ENCODE data around the gene LRRC42.

Gene LRRC42

DNA sequence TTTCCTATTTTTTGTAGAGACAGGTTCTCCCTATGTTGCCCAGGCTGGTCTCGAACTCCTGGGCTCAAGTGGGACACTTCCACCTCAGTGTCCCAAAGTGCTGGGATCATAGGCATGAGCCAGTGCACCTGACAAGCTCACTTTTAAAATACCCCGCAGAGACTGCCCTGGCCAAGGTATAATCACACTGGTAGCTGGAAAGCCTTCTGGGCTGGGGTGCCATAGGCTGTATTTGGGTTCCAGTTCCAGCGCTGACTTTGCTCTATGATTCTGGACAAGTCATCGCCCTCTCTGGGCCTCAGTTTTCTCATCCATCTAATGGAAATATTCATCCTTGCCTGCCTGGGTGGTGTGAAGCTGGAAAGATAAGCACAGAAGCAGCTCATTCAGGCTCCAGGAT, 61.5 kb downstream of the LRRC42 start (continued):
- TF ChIP-seq, protein P1, sequence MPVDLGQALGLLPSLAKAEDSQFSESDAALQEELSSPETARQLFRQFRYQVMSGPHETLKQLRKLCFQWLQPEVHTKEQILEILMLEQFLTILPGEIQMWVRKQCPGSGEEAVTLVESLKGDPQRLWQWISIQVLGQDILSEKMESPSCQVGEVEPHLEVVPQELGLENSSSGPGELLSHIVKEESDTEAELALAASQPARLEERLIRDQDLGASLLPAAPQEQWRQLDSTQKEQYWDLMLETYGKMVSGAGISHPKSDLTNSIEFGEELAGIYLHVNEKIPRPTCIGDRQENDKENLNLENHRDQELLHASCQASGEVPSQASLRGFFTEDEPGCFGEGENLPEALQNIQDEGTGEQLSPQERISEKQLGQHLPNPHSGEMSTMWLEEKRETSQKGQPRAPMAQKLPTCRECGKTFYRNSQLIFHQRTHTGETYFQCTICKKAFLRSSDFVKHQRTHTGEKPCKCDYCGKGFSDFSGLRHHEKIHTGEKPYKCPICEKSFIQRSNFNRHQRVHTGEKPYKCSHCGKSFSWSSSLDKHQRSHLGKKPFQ (tag by site-specific recombination; IDR thresholded peaks at IDR 0.05), result no peak
- TF ChIP-seq ZNF473 (tag by site-specific recombination; IDR thresholded peaks at IDR 0.05), result no peak
- no peak for TF ChIP-seq ZNF561 (tag by site-specific recombination; IDR thresholded peaks at IDR 0.05; ENCODE audit: borderline replicate concordance)
- TF ChIP-seq ZFP3 (tag by site-specific recombination; IDR thresholded peaks at IDR 0.05; ENCODE audit: low read depth), result no peak
- no peak for TF ChIP-seq ZNF510 (tag by site-specific recombination; IDR thresholded peaks at IDR 0.05; ENCODE audit: insufficient replicate concordance)
- TF ChIP-seq MEIS1 (CRISPR knock-in tag; IDR thresholded peaks at IDR 0.05; ENCODE audit: borderline replicate concordance), result no peak
- TF ChIP-seq ZNF837 (tag by site-specific recombination; IDR thresholded peaks at IDR 0.05), result no peak

DNA sequence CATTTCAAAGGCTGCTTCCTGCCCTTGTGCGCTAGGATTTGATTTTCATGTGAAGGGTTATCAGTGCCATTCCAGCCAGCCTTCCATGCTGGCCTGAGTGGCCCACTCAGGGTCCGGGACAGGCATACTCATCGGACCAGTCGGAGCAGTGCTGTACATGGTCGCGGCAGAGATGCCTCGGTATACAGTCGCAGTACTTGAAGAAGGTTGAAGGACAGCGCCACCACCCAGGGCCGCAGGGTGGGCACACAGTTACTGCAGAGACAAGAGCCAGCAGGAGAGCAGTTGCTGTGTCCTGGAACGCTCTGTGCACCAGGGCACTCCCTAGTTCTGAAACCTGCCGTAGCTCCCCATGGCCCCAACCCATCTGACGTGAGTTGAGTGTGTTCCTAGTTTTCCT, 62.7 kb downstream of the LRRC42 start:
- H3K36me3 ChIP-seq (ENCODE audit: control insufficient read depth in 2 of 2, insufficient read depth in 1 of 2, low read length in 2 of 2), result no peaks in the 10 kb centered on the region
- ChIA-PET CTCF (no interaction called here), POLR2A (no interaction called here)
- H3K4me1 ChIP-seq (ENCODE audit: control insufficient read depth, insufficient read depth, low read length), result no peaks in the 10 kb centered on the region
- H3K9me3 ChIP-seq (ENCODE audit: control insufficient read depth, insufficient read depth, low read depth, low read length), result no peaks in the 10 kb centered on the region
- TF ChIP-seq ZNF521 (tag by site-specific recombination; IDR thresholded peaks at IDR 0.05) (no peak), ZNF585B (tag by site-specific recombination; IDR thresholded peaks at IDR 0.05) (no peak), ZNF404 (tag by site-specific recombination; IDR thresholded peaks at IDR 0.05) (no peak), GLI4 (tag by site-specific recombination; IDR thresholded peaks at IDR 0.05) (no peak), ZBTB8A (tag by site-specific recombination; IDR thresholded peaks at IDR 0.05) (no peak)
- TF ChIP-seq, protein P2, sequence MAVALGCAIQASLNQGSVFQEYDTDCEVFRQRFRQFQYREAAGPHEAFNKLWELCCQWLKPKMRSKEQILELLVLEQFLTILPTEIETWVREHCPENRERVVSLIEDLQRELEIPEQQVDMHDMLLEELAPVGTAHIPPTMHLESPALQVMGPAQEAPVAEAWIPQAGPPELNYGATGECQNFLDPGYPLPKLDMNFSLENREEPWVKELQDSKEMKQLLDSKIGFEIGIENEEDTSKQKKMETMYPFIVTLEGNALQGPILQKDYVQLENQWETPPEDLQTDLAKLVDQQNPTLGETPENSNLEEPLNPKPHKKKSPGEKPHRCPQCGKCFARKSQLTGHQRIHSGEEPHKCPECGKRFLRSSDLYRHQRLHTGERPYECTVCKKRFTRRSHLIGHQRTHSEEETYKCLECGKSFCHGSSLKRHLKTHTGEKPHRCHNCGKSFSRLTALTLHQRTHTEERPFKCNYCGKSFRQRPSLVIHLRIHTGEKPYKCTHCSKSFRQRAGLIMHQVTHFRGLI (tag by site-specific recombination; IDR thresholded peaks at IDR 0.05), result no peak
- TF ChIP-seq, protein P3, sequence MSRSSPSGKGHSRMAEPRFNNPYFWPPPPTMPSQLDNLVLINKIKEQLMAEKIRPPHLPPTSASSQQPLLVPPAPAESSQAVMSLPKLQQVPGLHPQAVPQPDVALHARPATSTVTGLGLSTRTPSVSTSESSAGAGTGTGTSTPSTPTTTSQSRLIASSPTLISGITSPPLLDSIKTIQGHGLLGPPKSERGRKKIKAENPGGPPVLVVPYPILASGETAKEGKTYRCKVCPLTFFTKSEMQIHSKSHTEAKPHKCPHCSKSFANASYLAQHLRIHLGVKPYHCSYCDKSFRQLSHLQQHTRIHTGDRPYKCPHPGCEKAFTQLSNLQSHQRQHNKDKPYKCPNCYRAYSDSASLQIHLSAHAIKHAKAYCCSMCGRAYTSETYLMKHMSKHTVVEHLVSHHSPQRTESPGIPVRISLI (tag by site-specific recombination; IDR thresholded peaks at IDR 0.05), result no peak
- H3K4me3 ChIP-seq (ENCODE audit: low read depth, low read length), result no peak overlapping the region
- H3K27ac ChIP-seq (ENCODE audit: extremely low read depth, low read depth, low read length), result no peak overlapping the region

DNA sequence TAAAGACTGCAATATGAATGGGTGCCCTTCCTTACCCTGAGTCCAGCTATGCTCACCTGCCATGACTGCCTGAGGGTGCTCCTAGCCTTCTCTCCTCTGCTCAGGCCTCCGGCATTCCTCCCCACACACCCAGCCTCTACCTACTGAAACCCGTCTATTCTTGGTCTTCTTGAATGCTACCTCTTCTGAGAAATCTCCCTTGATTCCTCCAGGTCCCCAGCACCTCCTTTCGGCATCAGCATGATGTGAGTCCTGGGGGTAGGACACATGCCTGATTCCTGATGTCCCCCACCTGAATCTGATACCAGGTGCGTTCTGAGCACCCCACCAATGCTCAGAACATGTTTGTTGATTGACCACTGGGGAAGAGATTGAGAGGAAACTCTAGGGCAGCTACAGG, 63.3 kb downstream of the LRRC42 start:
- Histone ChIP-seq H3K36me3 (ENCODE audit: control insufficient read depth in 2 of 2, insufficient read depth in 1 of 2, low read length in 2 of 2) (no peaks in the 10 kb centered on the region), H3K27ac (ENCODE audit: extremely low read depth, low read depth, low read length) (no peak overlapping the region), H3K9me3 (ENCODE audit: control insufficient read depth, insufficient read depth, low read depth, low read length) (no peaks in the 10 kb centered on the region), H3K4me3 (ENCODE audit: low read depth, low read length) (no peak overlapping the region), H3K4me1 (ENCODE audit: control insufficient read depth, insufficient read depth, low read length) (no peaks in the 10 kb centered on the region)
- CTCF ChIA-PET, result interaction anchor here (0.6 kb wide), 1 partner anchor 50 kb away, joined by 3 read pairs; no protein-coding TSS in a partner anchor
- no peak for TF ChIP-seq ZNF248 (tag by site-specific recombination; IDR thresholded peaks at IDR 0.05)
- TF ChIP-seq, protein P3 (tag by site-specific recombination; IDR thresholded peaks at IDR 0.05), result no peak
- TF ChIP-seq ZNF138 (tag by site-specific recombination; IDR thresholded peaks at IDR 0.05; ENCODE audit: borderline replicate concordance), result no peak
- TF ChIP-seq SP3 (tag by site-specific recombination; IDR thresholded peaks at IDR 0.05), result no peak
- no peak for TF ChIP-seq ZNF48 (tag by site-specific recombination; IDR thresholded peaks at IDR 0.05)
- no peak for TF ChIP-seq ZNF473 (tag by site-specific recombination; IDR thresholded peaks at IDR 0.05)
- POLR2A ChIA-PET, result no interaction called here
